ENCODE measurements around the gene CCDC85C. TPM values are rescaled to one million over a fixed set of nuclear protein-coding genes. Genes with fewer than 3 reads are reported as not detected.

Gene CCDC85C
- total RNA-seq, 1 donor from 2014 or later: 41.0 TPM

DNA sequence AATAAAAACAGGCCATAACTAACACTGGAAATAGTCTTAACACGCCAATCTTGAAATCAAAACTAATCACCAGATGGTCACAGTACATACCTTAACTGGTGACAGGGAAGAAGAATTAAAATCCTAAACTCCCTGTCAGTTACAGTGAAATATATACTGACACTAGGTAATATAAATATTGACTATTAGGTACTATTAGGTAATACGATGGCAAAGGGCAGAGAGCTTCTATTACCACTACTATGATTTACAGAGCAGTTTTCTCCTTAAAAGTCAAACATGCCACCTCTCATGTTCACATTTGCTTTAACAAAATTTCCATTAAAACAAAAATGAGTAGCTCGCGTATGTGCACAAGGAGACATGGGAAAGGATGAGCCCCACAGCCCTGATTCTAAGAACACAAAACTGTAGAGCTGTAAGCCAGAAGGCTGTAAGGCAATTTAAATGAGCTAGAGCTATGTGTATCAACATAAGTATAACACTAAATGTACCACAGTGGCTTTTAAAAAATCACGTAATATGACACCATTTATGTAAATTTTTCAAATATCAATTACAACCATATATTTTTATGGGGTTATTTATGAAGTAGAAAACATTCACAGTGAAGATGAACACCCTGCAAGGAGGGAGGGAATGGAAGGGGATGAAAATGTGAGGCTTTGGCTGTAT, 142.5 kb downstream of the CCDC85C start:
- TF ChIP-seq, protein P1, sequence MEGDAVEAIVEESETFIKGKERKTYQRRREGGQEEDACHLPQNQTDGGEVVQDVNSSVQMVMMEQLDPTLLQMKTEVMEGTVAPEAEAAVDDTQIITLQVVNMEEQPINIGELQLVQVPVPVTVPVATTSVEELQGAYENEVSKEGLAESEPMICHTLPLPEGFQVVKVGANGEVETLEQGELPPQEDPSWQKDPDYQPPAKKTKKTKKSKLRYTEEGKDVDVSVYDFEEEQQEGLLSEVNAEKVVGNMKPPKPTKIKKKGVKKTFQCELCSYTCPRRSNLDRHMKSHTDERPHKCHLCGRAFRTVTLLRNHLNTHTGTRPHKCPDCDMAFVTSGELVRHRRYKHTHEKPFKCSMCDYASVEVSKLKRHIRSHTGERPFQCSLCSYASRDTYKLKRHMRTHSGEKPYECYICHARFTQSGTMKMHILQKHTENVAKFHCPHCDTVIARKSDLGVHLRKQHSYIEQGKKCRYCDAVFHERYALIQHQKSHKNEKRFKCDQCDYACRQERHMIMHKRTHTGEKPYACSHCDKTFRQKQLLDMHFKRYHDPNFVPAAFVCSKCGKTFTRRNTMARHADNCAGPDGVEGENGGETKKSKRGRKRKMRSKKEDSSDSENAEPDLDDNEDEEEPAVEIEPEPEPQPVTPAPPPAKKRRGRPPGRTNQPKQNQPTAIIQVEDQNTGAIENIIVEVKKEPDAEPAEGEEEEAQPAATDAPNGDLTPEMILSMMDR (IDR thresholded peaks at IDR 0.05; ENCODE audit: borderline replicate concordance): no peak
- intact Hi-C loops (cut with micrococcal nuclease): no loop called here
- H3K36me3 ChIP-seq: peaks cover 78% of the 10 kb centered on the region

DNA sequence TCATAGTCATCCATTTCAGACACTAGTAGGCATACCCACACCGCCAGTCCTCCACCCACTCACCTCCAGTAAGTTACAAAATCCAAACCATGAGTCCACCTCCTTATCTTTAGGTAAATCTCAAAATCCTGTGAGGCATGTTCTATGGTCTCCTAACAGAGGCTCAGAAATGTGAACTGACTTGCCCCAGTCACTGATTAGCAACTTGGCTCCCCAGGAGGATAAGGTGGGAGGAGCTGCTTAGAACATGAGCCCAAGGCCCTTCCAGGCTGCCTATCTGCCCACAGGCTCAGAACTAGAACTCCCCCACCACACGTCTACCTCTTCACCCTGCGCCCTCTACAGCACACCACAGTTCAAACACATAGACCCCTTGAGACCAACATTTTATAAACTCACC, 143.2 kb downstream of the CCDC85C start:
- intact Hi-C loops (cut with micrococcal nuclease): no loop called here
- H3K36me3 ChIP-seq: peaks cover 83% of the 10 kb centered on the region
- H3K4me1 ChIP-seq: peaks cover 12% of the 10 kb centered on the region
- H3K9me3 ChIP-seq (replicated peaks): no peaks in the 10 kb centered on the region
- H3K4me3 ChIP-seq: no peak overlapping the region
- no peak overlapping the region for H3K27ac ChIP-seq (replicated peaks)
- DNase-seq: no peak
- no peaks in the 10 kb centered on the region for H3K27me3 ChIP-seq (ENCODE audit: low read depth)
- TF ChIP-seq, protein P1 (IDR thresholded peaks at IDR 0.05; ENCODE audit: borderline replicate concordance): no peak

More for the DNA sequence above, 142.5 kb downstream of the CCDC85C start:
- Histone ChIP-seq H3K9me3 (replicated peaks) (no peaks in the 10 kb centered on the region), H3K27me3 (ENCODE audit: low read depth) (no peaks in the 10 kb centered on the region), H3K4me3 (no peak overlapping the region), H3K27ac (replicated peaks) (no peak overlapping the region), H3K4me1 (peaks cover 12% of the 10 kb centered on the region)
- DNase-seq: no peak

DNA sequence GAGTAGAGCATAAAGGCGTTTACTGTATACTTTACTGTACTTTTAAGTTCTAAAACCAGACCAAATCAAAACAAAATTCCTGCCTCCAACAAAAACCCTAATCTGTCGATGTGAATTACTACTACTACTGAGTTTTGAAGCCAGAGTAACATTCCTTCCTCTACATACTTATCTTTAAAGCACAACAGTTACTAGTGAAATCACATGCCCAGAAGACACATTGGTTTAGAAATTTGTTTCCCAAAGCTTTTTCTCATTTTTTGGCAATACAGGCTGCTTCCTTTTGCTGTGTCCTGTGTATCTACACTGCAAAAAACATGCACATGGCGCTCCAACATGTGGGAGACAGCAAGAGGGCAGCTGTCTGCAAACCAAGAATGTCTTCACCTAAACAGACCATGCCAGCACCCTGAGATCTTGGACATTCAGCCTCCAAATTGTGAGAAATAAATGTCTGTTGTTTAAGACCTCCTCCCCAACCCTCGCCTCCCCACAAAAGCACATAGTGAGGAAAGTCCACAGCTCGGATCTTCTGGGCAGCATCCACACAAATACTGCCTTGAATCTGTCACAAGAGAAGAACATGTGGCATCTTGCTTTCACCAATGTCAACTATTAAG, 144.4 kb downstream of the CCDC85C start:
- no peak overlapping the region for H3K4me3 ChIP-seq
- H3K4me1 ChIP-seq: peaks cover 12% of the 10 kb centered on the region
- no peaks in the 10 kb centered on the region for H3K9me3 ChIP-seq (replicated peaks)
- peaks cover 86% of the 10 kb centered on the region for H3K36me3 ChIP-seq
- no peaks in the 10 kb centered on the region for H3K27me3 ChIP-seq (ENCODE audit: low read depth)
- intact Hi-C loops (cut with micrococcal nuclease): no loop called here
- TF ChIP-seq, protein P1 (IDR thresholded peaks at IDR 0.05; ENCODE audit: borderline replicate concordance): no peak
- no peak for DNase-seq
- H3K27ac ChIP-seq (replicated peaks): no peak overlapping the region

DNA sequence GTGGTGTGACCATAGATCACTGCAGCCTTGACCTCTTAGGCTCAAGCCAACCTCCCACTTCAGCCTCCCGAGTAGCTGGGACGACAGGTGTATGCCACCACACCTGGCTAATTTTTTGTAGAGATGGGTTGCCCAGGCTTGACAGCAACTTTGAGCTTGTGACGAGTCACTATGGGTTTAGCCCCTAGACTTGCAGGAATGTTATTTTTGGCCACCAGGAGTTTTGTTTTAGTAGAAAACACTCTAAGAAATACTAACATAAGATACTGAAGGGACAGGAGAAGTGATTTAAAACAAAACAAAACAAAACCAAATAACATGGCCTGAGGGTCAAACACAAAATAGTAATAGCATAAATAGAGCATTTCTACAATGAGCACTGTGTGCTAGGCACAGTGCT, 149.8 kb downstream of the CCDC85C start:
- peaks cover 89% of the 10 kb centered on the region for H3K36me3 ChIP-seq
- intact Hi-C loops (cut with micrococcal nuclease): no loop called here
- no peak overlapping the region for H3K27ac ChIP-seq (replicated peaks)

DNA sequence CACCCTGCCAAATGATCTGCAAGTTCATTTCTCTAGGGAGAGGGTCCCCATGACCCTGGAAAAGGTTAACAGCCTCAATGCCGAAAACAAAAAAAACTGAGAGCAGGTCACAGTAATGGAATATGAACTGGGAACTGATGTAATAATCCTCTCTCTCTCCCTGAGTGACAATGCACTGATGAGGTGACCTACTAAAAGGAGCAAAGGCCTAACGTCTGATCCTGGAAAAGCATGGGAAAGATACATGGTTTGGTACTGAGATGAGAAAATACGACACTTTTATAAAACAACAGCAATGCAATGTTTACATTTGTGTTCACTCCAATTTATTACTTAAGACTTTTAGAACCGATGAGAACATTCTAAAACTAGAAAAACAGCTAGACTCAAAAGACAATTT, 151.0 kb downstream of the CCDC85C start:
- H3K36me3 ChIP-seq: peaks cover 92% of the 10 kb centered on the region
- H3K27me3 ChIP-seq (ENCODE audit: low read depth): no peaks in the 10 kb centered on the region
- no peak overlapping the region for H3K27ac ChIP-seq (replicated peaks)
- TF ChIP-seq, protein P1 (IDR thresholded peaks at IDR 0.05; ENCODE audit: borderline replicate concordance): no peak
- peaks cover 11% of the 10 kb centered on the region for H3K4me1 ChIP-seq
- no peak overlapping the region for H3K4me3 ChIP-seq
- DNase-seq: no peak
- H3K9me3 ChIP-seq (replicated peaks): no peaks in the 10 kb centered on the region
- intact Hi-C loops (cut with micrococcal nuclease): no loop called here

More for the DNA sequence above, 149.8 kb downstream of the CCDC85C start:
- Histone ChIP-seq H3K27me3 (ENCODE audit: low read depth) (no peaks in the 10 kb centered on the region), H3K9me3 (replicated peaks) (no peaks in the 10 kb centered on the region), H3K4me1 (peaks cover 10% of the 10 kb centered on the region), H3K4me3 (no peak overlapping the region)
- TF ChIP-seq, protein P1 (IDR thresholded peaks at IDR 0.05; ENCODE audit: borderline replicate concordance): no peak
- DNase-seq: no peak
